HEK293 (cell line): ENCODE results near the gene FBN2.

ENCODE experiments used
- CTCF ChIA-PET: fragments of 350-600 bp; formaldehyde crosslinking; extraction: SDS; loops from one replicate; lab custom pipeline; 2021; ENCODE audit warnings: antibody characterized with exemption; lab: Yijun Ruan, JAX
- POLR2A ChIA-PET: fragments of 300-600 bp; formaldehyde crosslinking; extraction: SDS; loops from one replicate; lab custom pipeline; 2020; ENCODE audit warnings: antibody characterized with exemption, inconsistent platforms; lab: Yijun Ruan, JAX
- H3K27ac ChIP-seq: fragments of 200-500 bp; sonication (Bioruptor generic); 2 replicates; pipeline ENCODE4 v1.5.1; 2014; ENCODE audit warnings: low read depth, low read length, control low read depth, inconsistent platforms; ENCODE audit errors: extremely low read depth
- H3K36me3 ChIP-seq, 2 experiments: fragments of 200-500 bp in 1 of 2; sonication (Bioruptor generic) in 1 of 2; 1 replicate in 1 of 2; 2 replicates in 1 of 2; pipeline ENCODE4 v1.5.1; 2014 to 2017; ENCODE audit warnings: inconsistent platforms in 2 of 2, low read length in 2 of 2; ENCODE audit not compliant: control insufficient read depth in 2 of 2, insufficient read depth in 1 of 2
- H3K4me1 ChIP-seq: fragments of 200-500 bp; sonication (Bioruptor generic); 2 replicates; pipeline ENCODE4 v1.5.1; 2014; ENCODE audit warnings: mild to moderate bottlenecking, low read length, inconsistent platforms; ENCODE audit not compliant: control insufficient read depth, insufficient read depth
- H3K4me3 ChIP-seq: 2 replicates; pipeline ENCODE4 v1.5.1; 2011; ENCODE audit warnings: low read depth, mild to moderate bottlenecking, control low read depth, low read length, moderate library complexity
- H3K9me3 ChIP-seq: fragments of 200-500 bp; sonication (Bioruptor generic); 2 replicates; pipeline ENCODE4 v1.5.1; 2014; ENCODE audit warnings: low read depth, low read length, inconsistent platforms; ENCODE audit not compliant: control insufficient read depth, insufficient read depth
- EGR2 ChIP-seq: fragments of 450-650 bp; formaldehyde crosslinking; IDR thresholded peaks from 2 replicates; pipeline ENCODE4 v1.5.1; 2016; ENCODE audit warnings: low read depth, missing biosample characterization, missing genetic modification characterization
- GLI4 ChIP-seq: fragments of 450-650 bp; formaldehyde crosslinking; IDR thresholded peaks from 2 replicates; pipeline ENCODE4 v1.5.1; 2016; ENCODE audit warnings: missing biosample characterization, missing genetic modification characterization
- HOXA7 ChIP-seq: sonication (generic); formaldehyde crosslinking; IDR thresholded peaks from 2 replicates; pipeline ENCODE4 v1.8.1; 2022; ENCODE audit warnings: missing genetic modification reagents, borderline replicate concordance
- KLF10 ChIP-seq: fragments of 450-650 bp; IDR thresholded peaks from 2 replicates; pipeline ENCODE4 v1.5.1; 2018; ENCODE audit warnings: missing biosample characterization, mild to moderate bottlenecking, missing genetic modification characterization
- MYNN ChIP-seq: fragments of 450-650 bp; formaldehyde crosslinking; IDR thresholded peaks from 2 replicates; pipeline ENCODE4 v1.5.1; 2016; ENCODE audit warnings: missing biosample characterization, missing genetic modification characterization, borderline replicate concordance
- PRDM10 ChIP-seq: fragments of 450-650 bp; formaldehyde crosslinking; IDR thresholded peaks from 2 replicates; pipeline ENCODE4 v1.5.1; 2016; ENCODE audit warnings: missing biosample characterization, missing genetic modification characterization
- TRIM28 ChIP-seq: IDR thresholded peaks from 2 replicates; pipeline ENCODE4 v1.6.1; 2011; ENCODE audit warnings: low read length, control low read depth, borderline replicate concordance
- ZBTB1 ChIP-seq: fragments of 450-650 bp; formaldehyde crosslinking; IDR thresholded peaks from 2 replicates; pipeline ENCODE4 v1.5.1; 2016; ENCODE audit warnings: missing biosample characterization, missing genetic modification characterization
- ZEB2 ChIP-seq: fragments of 450-650 bp; formaldehyde crosslinking; IDR thresholded peaks from 2 replicates; pipeline ENCODE4 v1.5.1; 2016; ENCODE audit warnings: missing biosample characterization, missing genetic modification characterization
- ZFHX2 ChIP-seq: fragments of 450-650 bp; formaldehyde crosslinking; conservative IDR thresholded peaks from 2 replicates; pipeline ENCODE4 v1.5.1; 2016; ENCODE audit warnings: missing biosample characterization, missing genetic modification characterization
- ZNF10 ChIP-seq: fragments of 450-650 bp; formaldehyde crosslinking; IDR thresholded peaks from 2 replicates; pipeline ENCODE4 v1.5.1; 2017; ENCODE audit warnings: missing biosample characterization, missing genetic modification characterization
- ZNF112 ChIP-seq: fragments of 450-650 bp; formaldehyde crosslinking; IDR thresholded peaks from 2 replicates; pipeline ENCODE4 v1.5.0; 2017; ENCODE audit warnings: missing biosample characterization, missing genetic modification characterization
- ZNF132 ChIP-seq: fragments of 450-650 bp; formaldehyde crosslinking; IDR thresholded peaks from 2 replicates; pipeline ENCODE4 v1.5.1; 2017; ENCODE audit warnings: missing biosample characterization, missing genetic modification characterization, borderline replicate concordance
- ZNF138 ChIP-seq: fragments of 450-650 bp; formaldehyde crosslinking; IDR thresholded peaks from 2 replicates; pipeline ENCODE4 v1.5.1; 2016; ENCODE audit warnings: missing biosample characterization, missing genetic modification characterization, borderline replicate concordance
- ZNF155 ChIP-seq: fragments of 450-650 bp; formaldehyde crosslinking; IDR thresholded peaks from 2 replicates; pipeline ENCODE4 v1.5.1; 2016; ENCODE audit warnings: missing biosample characterization, missing genetic modification characterization
- ZNF157 ChIP-seq: fragments of 450-650 bp; formaldehyde crosslinking; IDR thresholded peaks from 2 replicates; pipeline ENCODE4 v1.5.1; 2016; ENCODE audit warnings: missing biosample characterization, missing genetic modification characterization
- ZNF16 ChIP-seq: fragments of 450-650 bp; formaldehyde crosslinking; IDR thresholded peaks from 2 replicates; pipeline ENCODE4 v1.5.1; 2016; ENCODE audit warnings: low read depth, missing biosample characterization, missing genetic modification characterization
- ZNF223 ChIP-seq: fragments of 450-650 bp; formaldehyde crosslinking; IDR thresholded peaks from 2 replicates; pipeline ENCODE4 v1.5.1; 2016; ENCODE audit warnings: missing biosample characterization, missing genetic modification characterization
- ZNF266 ChIP-seq: fragments of 450-650 bp; formaldehyde crosslinking; IDR thresholded peaks from 2 replicates; pipeline ENCODE4 v1.5.1; 2016; ENCODE audit warnings: missing biosample characterization, missing genetic modification characterization, low read depth
- ZNF548 ChIP-seq: fragments of 450-650 bp; formaldehyde crosslinking; IDR thresholded peaks from 2 replicates; pipeline ENCODE4 v1.5.1; 2016; ENCODE audit warnings: missing biosample characterization, missing genetic modification characterization
- ZNF560 ChIP-seq: fragments of 450-650 bp; formaldehyde crosslinking; IDR thresholded peaks from 2 replicates; pipeline ENCODE4 v1.5.1; 2017; ENCODE audit warnings: missing biosample characterization, missing genetic modification characterization, borderline replicate concordance
- ZNF561 ChIP-seq: fragments of 450-650 bp; IDR thresholded peaks from 2 replicates; pipeline ENCODE4 v1.5.1; 2018; ENCODE audit warnings: missing biosample characterization, missing genetic modification characterization, borderline replicate concordance
- ZNF571 ChIP-seq: fragments of 450-650 bp; formaldehyde crosslinking; IDR thresholded peaks from 2 replicates; pipeline ENCODE4 v1.5.0; 2017; ENCODE audit warnings: missing biosample characterization, missing genetic modification characterization
- ZNF792 ChIP-seq: fragments of 450-650 bp; formaldehyde crosslinking; IDR thresholded peaks from 2 replicates; pipeline ENCODE4 v1.5.1; 2016; ENCODE audit warnings: missing biosample characterization, missing genetic modification characterization
- ZNF830 ChIP-seq: fragments of 450-650 bp; IDR thresholded peaks from 2 replicates; pipeline ENCODE4 v1.5.0; 2018; ENCODE audit warnings: missing biosample characterization, missing genetic modification characterization, low read depth, mild to moderate bottlenecking, moderate library complexity
- TF ChIP-seq, protein P1 (sequence below): fragments of 450-650 bp; formaldehyde crosslinking; IDR thresholded peaks from 2 replicates; pipeline ENCODE4 v1.5.1; 2017; ENCODE audit warnings: missing biosample characterization, missing genetic modification characterization

FBN2 gene

GRCh38 chr5:128380337-128380736 lies 157.7 kb downstream of the FBN2 start:
- H3K4me3 ChIP-seq, result no peak overlapping the region
- peaks cover 9% of the 10 kb centered on the region for H3K4me1 ChIP-seq
- TF ChIP-seq HOXA7 (CRISPR knock-in tag) (no peak), ZEB2 (tag by site-specific recombination) (no peak), ZNF138 (tag by site-specific recombination) (no peak), MYNN (tag by site-specific recombination) (no peak), KLF10 (no peak)
- TF ChIP-seq, protein P1, sequence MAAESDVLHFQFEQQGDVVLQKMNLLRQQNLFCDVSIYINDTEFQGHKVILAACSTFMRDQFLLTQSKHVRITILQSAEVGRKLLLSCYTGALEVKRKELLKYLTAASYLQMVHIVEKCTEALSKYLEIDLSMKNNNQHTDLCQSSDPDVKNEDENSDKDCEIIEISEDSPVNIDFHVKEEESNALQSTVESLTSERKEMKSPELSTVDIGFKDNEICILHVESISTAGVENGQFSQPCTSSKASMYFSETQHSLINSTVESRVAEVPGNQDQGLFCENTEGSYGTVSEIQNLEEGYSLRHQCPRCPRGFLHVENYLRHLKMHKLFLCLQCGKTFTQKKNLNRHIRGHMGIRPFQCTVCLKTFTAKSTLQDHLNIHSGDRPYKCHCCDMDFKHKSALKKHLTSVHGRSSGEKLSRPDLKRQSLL (tag by site-specific recombination), result no peak
- no peak overlapping the region for H3K27ac ChIP-seq
- peaks cover 0 to 14% of the 10 kb centered on the region in 2 experiments; a peak in 1 of 3 replicates for H3K36me3 ChIP-seq
- no peaks in the 10 kb centered on the region for H3K9me3 ChIP-seq
- CTCF ChIA-PET, result no interaction called here
- POLR2A ChIA-PET, result no interaction called here

DNA sequence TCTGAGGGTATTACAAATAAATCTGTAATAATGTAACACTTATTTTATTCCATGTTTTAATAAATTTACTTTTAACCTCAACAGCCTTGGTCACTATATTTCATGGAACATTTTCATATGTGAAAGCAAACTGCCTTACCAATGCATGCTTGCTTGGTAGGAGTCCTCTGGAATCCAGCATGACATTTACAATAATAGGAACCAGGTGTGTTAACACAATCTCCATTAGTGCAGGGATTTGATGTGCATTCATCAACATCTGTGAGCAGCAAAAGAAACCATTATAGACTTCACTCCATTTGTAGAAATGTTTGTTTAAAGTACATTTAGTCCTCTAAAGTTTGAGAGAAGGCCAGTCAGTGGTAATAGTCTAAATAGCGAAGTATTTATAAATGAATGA lies 159.4 kb downstream of the FBN2 start:
- Histone ChIP-seq H3K36me3 (peaks cover 0 to 23% of the 10 kb centered on the region in 2 experiments; a peak in 1 of 3 replicates), H3K9me3 (no peaks in the 10 kb centered on the region), H3K4me1 (peaks cover 9% of the 10 kb centered on the region), H3K4me3 (no peak overlapping the region), H3K27ac (no peak overlapping the region)
- TF ChIP-seq ZNF16 (tag by site-specific recombination) (no peak), ZNF157 (tag by site-specific recombination) (no peak), PRDM10 (no peak), GLI4 (tag by site-specific recombination) (no peak), ZNF792 (tag by site-specific recombination) (no peak), ZNF112 (tag by site-specific recombination) (no peak), ZNF548 (tag by site-specific recombination) (no peak), ZNF571 (tag by site-specific recombination) (no peak), ZNF266 (no peak), ZNF561 (tag by site-specific recombination) (no peak), TRIM28 (no peak), ZNF10 (tag by site-specific recombination) (no peak), ZBTB1 (tag by site-specific recombination) (no peak), ZNF560 (no peak)
- CTCF ChIA-PET, result no interaction called here
- POLR2A ChIA-PET, result no interaction called here

- CTCF ChIA-PET, result no interaction called here
- Histone ChIP-seq H3K27ac (no peak overlapping the region), H3K9me3 (no peaks in the 10 kb centered on the region), H3K36me3 (peaks cover 2 to 27% of the 10 kb centered on the region in 2 experiments; a peak in 2 of 3 replicates)
- POLR2A ChIA-PET, result no interaction called here
- TF ChIP-seq ZNF155 (tag by site-specific recombination) (no peak), ZNF830 (tag by site-specific recombination) (no peak), ZNF132 (tag by site-specific recombination) (no peak), EGR2 (tag by site-specific recombination) (peak; percentile 63), ZFHX2 (tag by site-specific recombination) (0 out of 2 replicates have a peak, but pooled peaks have one; percentile 46), ZNF223 (no peak)
- TF ChIP-seq, all 188 proteins: peak for 2
- no peak overlapping the region for H3K4me3 ChIP-seq
- peaks cover 9% of the 10 kb centered on the region for H3K4me1 ChIP-seq
Measured at GRCh38 chr5:128378196-128378595, 159.8 kb downstream of the FBN2 start.
